Renal pelvis (tissue), 4 donors: Measurements from ENCODE around the gene KCNMA1. TPM values are rescaled to one million over a fixed set of nuclear protein-coding genes. Genes with fewer than 3 reads are reported as not detected.

Experiments
- DNase-seq: peaks from one replicate; pipeline ENCODE4 v3.0.0-alpha.2; 2013
- polyA plus RNA-seq, 3 donors: library from polyadenylated mRNA; unstranded; fragments of 120-200 nt; gene quantifications; one replicate each; pipeline ENCODE4 v1.2.1, GENCODE V29; 2013; ENCODE audit not compliant: insufficient read length in 3 of 3

The KCNMA1 gene
- polyA plus RNA-seq, 3 donors: 3.2 to 3.9 (median 3.4) TPM

- DNase-seq: no peak
Observed at GRCh38 chr10:77561991-77562390, 75.6 kb downstream of the KCNMA1 start.

GRCh38 chr10:77560471-77560870 is 77.1 kb downstream of the KCNMA1 start:
- no peak for DNase-seq

- DNase-seq: no peak
Observed at GRCh38 chr10:77560052-77560451, 77.6 kb downstream of the KCNMA1 start.

GRCh38 chr10:77556990-77557601 is 80.5 kb downstream of the KCNMA1 start:
- no peak for DNase-seq

- DNase-seq: no peak
Observed at GRCh38 chr10:77555591-77556212, 81.9 kb downstream of the KCNMA1 start.

- DNase-seq: no peak
Observed at GRCh38 chr10:77554996-77555397, 82.6 kb downstream of the KCNMA1 start.

GRCh38 chr10:77553966-77554365 is 83.6 kb downstream of the KCNMA1 start:
- DNase-seq: no peak

- no peak for DNase-seq
Observed at GRCh38 chr10:77553311-77553710, 84.3 kb downstream of the KCNMA1 start.

GRCh38 chr10:77552252-77552651 is 85.4 kb downstream of the KCNMA1 start:
- no peak for DNase-seq

GRCh38 chr10:77550378-77550777 is 87.2 kb downstream of the KCNMA1 start:
- no peak for DNase-seq

- no peak for DNase-seq
Observed at GRCh38 chr10:77548671-77549070, 88.9 kb downstream of the KCNMA1 start.

GRCh38 chr10:77548157-77548556 is 89.5 kb downstream of the KCNMA1 start:
- no peak for DNase-seq

GRCh38 chr10:77547307-77548050 is 90.1 kb downstream of the KCNMA1 start:
- DNase-seq: no peak

GRCh38 chr10:77546042-77546441 is 91.6 kb downstream of the KCNMA1 start:
- DNase-seq: no peak

GRCh38 chr10:77545585-77545984 is 92.0 kb downstream of the KCNMA1 start:
- no peak for DNase-seq

GRCh38 chr10:77544617-77545016 is 93.0 kb downstream of the KCNMA1 start:
- no peak for DNase-seq

GRCh38 chr10:77542710-77543259 is 94.8 kb downstream of the KCNMA1 start:
- DNase-seq: no peak

GRCh38 chr10:77541944-77542343 is 95.7 kb downstream of the KCNMA1 start:
- DNase-seq: no peak

GRCh38 chr10:77541247-77541646 is 96.4 kb downstream of the KCNMA1 start:
- no peak for DNase-seq

GRCh38 chr10:77539147-77539935 is 98.3 kb downstream of the KCNMA1 start:
- DNase-seq: no peak

GRCh38 chr10:77537720-77538373 is 99.8 kb downstream of the KCNMA1 start:
- DNase-seq: no peak

- DNase-seq: no peak
Observed at GRCh38 chr10:77537071-77537470, 100.5 kb downstream of the KCNMA1 start.
